ENCODE data around the gene MAPT.

DNA sequence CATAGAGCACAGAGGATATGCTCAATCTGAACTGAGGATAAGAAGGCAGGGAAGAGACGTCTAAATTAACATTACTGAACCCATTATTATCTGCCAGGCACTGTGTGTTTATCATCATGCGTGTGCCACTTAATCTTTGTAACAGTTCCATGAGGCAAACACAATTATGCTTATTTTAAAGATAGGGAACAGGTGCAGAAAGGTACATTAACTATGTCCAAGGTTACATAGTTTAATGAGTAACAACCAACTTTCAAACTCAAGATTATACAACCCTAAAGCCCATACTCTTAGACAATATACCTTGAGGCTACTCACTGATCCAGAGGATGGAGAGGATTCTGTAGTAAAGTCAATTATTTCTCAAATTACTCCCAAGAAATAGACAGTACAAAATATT is 147.9 kb downstream of the MAPT start:
- TF ChIP-seq, protein P1, sequence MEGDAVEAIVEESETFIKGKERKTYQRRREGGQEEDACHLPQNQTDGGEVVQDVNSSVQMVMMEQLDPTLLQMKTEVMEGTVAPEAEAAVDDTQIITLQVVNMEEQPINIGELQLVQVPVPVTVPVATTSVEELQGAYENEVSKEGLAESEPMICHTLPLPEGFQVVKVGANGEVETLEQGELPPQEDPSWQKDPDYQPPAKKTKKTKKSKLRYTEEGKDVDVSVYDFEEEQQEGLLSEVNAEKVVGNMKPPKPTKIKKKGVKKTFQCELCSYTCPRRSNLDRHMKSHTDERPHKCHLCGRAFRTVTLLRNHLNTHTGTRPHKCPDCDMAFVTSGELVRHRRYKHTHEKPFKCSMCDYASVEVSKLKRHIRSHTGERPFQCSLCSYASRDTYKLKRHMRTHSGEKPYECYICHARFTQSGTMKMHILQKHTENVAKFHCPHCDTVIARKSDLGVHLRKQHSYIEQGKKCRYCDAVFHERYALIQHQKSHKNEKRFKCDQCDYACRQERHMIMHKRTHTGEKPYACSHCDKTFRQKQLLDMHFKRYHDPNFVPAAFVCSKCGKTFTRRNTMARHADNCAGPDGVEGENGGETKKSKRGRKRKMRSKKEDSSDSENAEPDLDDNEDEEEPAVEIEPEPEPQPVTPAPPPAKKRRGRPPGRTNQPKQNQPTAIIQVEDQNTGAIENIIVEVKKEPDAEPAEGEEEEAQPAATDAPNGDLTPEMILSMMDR (IDR thresholded peaks at IDR 0.05) = no peak
- TF ChIP-seq POLR2A (IDR thresholded peaks at IDR 0.05) (no peak), POLR2AphosphoS5 (IDR thresholded peaks at IDR 0.05) (no peak), EP300 (IDR thresholded peaks at IDR 0.05) (no peak)
